Lung (tissue), 12 donors: ENCODE results near the gene C15orf40. TPM values are rescaled to one million over a fixed set of nuclear protein-coding genes. Genes with fewer than 3 reads are reported as not detected.

ENCODE experiments used
- ATAC-seq: fragments of 200-7000 bp; cut with Tn5 transposase; one replicate; pipeline ENCODE4 v1.9.1; 2020; ENCODE audit warnings: moderate number of reproducible peaks; ENCODE audit not compliant: insufficient read depth, low FRiP score
- DNase-seq, 3 donors: peaks; one replicate each; pipeline ENCODE4 v3.0.0-alpha.2; 2013 to 2017
- H3K27ac ChIP-seq, 2 donors: one replicate each; pipeline ENCODE4 v1.5.1; 2013; ENCODE audit warnings: mild to moderate bottlenecking in 2 of 2, moderate library complexity in 2 of 2, control low read depth in 1 of 2, inconsistent platforms in 1 of 2, low read depth in 1 of 2, low read length in 1 of 2
- H3K27me3 ChIP-seq, 3 donors: one replicate each; pipeline ENCODE4 v1.5.1; 2013; ENCODE audit warnings: low read length in 2 of 3; ENCODE audit not compliant: control insufficient read depth in 3 of 3, insufficient read depth in 3 of 3
- H3K36me3 ChIP-seq, 4 donors: one replicate each; pipeline ENCODE4 v1.5.1; 2013; ENCODE audit warnings: low read length in 4 of 4, mild to moderate bottlenecking in 1 of 4, moderate library complexity in 1 of 4; ENCODE audit not compliant: control insufficient read depth in 4 of 4, insufficient read depth in 4 of 4
- H3K4me1 ChIP-seq, 5 donors: one replicate each; pipeline ENCODE4 v1.5.1; 2013; ENCODE audit warnings: low read length in 5 of 5, mild to moderate bottlenecking in 2 of 5, moderate library complexity in 1 of 5; ENCODE audit not compliant: control insufficient read depth in 5 of 5, insufficient read depth in 5 of 5
- H3K4me3 ChIP-seq: one replicate; pipeline ENCODE4 v1.5.1; 2013; ENCODE audit warnings: mild to moderate bottlenecking, control low read depth, moderate library complexity
- H3K9ac ChIP-seq, 2 donors: one replicate each; pipeline ENCODE4 v1.5.1; 2013; ENCODE audit warnings: low read length in 2 of 2, control low read depth in 1 of 2; ENCODE audit not compliant: insufficient read depth in 1 of 2
- H3K9me3 ChIP-seq, 4 donors: one replicate each; pipeline ENCODE4 v1.5.1; 2013; ENCODE audit warnings: low read length in 3 of 4, mild to moderate bottlenecking in 1 of 4, moderate library complexity in 1 of 4; ENCODE audit not compliant: control insufficient read depth in 4 of 4, insufficient read depth in 3 of 4
- CTCF ChIP-seq: IDR thresholded peaks from 2 replicates; pipeline ENCODE4 v1.5.1; 2012; ENCODE audit warnings: mild to moderate bottlenecking; ENCODE audit errors: control extremely low read depth, extremely low read depth
- WGBS, 2 donors: extraction: QIAGEN DNeasy Blood & Tissue Kit; methylation state at CpG; one replicate each; pipeline ENCODE4 v1.1.7; 2013; 5-methylcytosine and 5-hydroxymethylcytosine counted together
- polyA plus RNA-seq, 2 donors: library from polyadenylated mRNA; stranded (reverse); fragments of 200-250 nt; gene quantifications; one replicate each; pipeline ENCODE4 v1.2.1, GENCODE V29; 2013
- total RNA-seq, 2 donors: library from RNA; depleted of rRNA in 1 of 2; stranded (reverse); fragments of >200 nt in 1 of 2; gene quantifications; one replicate each; pipeline ENCODE4 v1.2.1, GENCODE V29; 2014 to 2021
- donor health status: control.
- donor health status: control.
- donor health status: Bipolar disorder and iron deficiency.
- donor health status: healthy.
- donor health status: DM: yes; HTN: yes; CAD: no.

C15orf40 gene
- total and polyA plus RNA-seq, 4 donors: 16.7 to 26.1 (median 21.7) TPM

GRCh38 chr15:83053151-83053550 is 41.7 kb upstream of the C15orf40 start:
- H3K9ac ChIP-seq: no peak overlapping the region
- H3K4me3 ChIP-seq: no peak overlapping the region
- TF ChIP-seq CTCF: no peak
- no peak for ATAC-seq
- H3K4me1 ChIP-seq: peaks cover 0 to 17% (median 10%) of the 10 kb centered on the region in 5 donors
- DNase-seq: no peak
- no peak overlapping the region for H3K27ac ChIP-seq
- no peaks in the 10 kb centered on the region for H3K27me3 ChIP-seq
- peaks cover 7 to 24% (median 17%) of the 10 kb centered on the region in 4 donors for H3K36me3 ChIP-seq
- no peaks in the 10 kb centered on the region for H3K9me3 ChIP-seq

GRCh38 chr15:83046558-83047127 is 35.2 kb upstream of the C15orf40 start:
- 51 to 80% methylated on average over 3 of the region's 3 CpGs for WGBS, 2 donors
- Histone ChIP-seq H3K27me3 (no peaks in the 10 kb centered on the region), H3K9me3 (no peaks in the 10 kb centered on the region), H3K4me1 (peaks cover 0 to 7% (median 0%) of the 10 kb centered on the region in 5 donors), H3K9ac (no peak overlapping the region), H3K27ac (peak overlapping the region; percentile 7 to 52), H3K36me3 (peaks cover 12 to 22% (median 17%) of the 10 kb centered on the region in 4 donors), H3K4me3 (no peak overlapping the region)
- DNase-seq: no peak
- no peak for TF ChIP-seq CTCF
- no peak for ATAC-seq

GRCh38 chr15:83044156-83044555 is 32.7 kb upstream of the C15orf40 start:
- Histone ChIP-seq H3K4me3 (no peak overlapping the region), H3K36me3 (peaks cover 22 to 30% (median 25%) of the 10 kb centered on the region in 4 donors), H3K27me3 (no peaks in the 10 kb centered on the region), H3K9me3 (no peaks in the 10 kb centered on the region), H3K4me1 (peaks cover 0 to 7% (median 0%) of the 10 kb centered on the region in 5 donors), H3K27ac (no peak overlapping the region), H3K9ac (no peak overlapping the region)
- WGBS, 2 donors: 95 to 98% methylated on average over 12 of the region's 12 CpGs
- no peak for TF ChIP-seq CTCF
- DNase-seq (no peak), ATAC-seq (no peak)

DNA sequence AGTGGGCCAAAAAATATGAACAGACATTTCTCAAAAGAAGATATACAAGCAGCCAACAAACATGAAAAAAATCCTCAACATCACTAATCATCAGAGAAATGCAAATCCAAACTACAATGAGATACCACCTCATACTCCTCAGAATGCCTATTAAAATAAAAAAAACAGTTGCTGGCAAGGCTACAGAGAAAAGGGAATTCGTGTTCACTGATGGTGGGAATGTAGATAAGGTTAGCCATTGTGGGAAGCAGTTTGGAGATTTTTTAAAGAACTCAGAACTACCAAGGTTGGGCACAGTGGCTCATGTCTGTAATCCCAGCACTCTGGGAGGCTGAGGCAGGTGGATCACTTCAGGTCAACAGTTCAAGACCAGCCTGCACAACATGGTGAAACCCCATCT is 27.8 kb upstream of the C15orf40 start:
- ATAC-seq (no peak), DNase-seq (no peak)
- peaks cover 9 to 23% (median 17%) of the 10 kb centered on the region in 4 donors for H3K36me3 ChIP-seq
- H3K9ac ChIP-seq: no peak overlapping the region
- H3K27me3 ChIP-seq: no peaks in the 10 kb centered on the region
- 54 to 58% methylated on average over 1 of the region's 1 CpG for WGBS, 2 donors
- H3K9me3 ChIP-seq: peaks cover 0 to 3% (median 1%) of the 10 kb centered on the region in 4 donors
- no peak for TF ChIP-seq CTCF
- H3K4me3 ChIP-seq: no peak overlapping the region
- no peaks in the 10 kb centered on the region for H3K4me1 ChIP-seq
- H3K27ac ChIP-seq: no peak overlapping the region
